CD1c-positive myeloid dendritic cell (primary cell): ENCODE measurements around the gene CCDC9.
A peak's percentile ranks its signal among the peaks of the same experiment; 100 is the strongest.
"Not testable (repeated sequence)": the region's sequence is repeated elsewhere in the genome, so short reads cannot be mapped to it uniquely, and the experiment has no call there.

Experiments used
- DNase-seq: peaks from one replicate; pipeline ENCODE4 v3.0.0-alpha.2; 2016; ENCODE audit errors: extremely low spot score

Gene CCDC9

DNA sequence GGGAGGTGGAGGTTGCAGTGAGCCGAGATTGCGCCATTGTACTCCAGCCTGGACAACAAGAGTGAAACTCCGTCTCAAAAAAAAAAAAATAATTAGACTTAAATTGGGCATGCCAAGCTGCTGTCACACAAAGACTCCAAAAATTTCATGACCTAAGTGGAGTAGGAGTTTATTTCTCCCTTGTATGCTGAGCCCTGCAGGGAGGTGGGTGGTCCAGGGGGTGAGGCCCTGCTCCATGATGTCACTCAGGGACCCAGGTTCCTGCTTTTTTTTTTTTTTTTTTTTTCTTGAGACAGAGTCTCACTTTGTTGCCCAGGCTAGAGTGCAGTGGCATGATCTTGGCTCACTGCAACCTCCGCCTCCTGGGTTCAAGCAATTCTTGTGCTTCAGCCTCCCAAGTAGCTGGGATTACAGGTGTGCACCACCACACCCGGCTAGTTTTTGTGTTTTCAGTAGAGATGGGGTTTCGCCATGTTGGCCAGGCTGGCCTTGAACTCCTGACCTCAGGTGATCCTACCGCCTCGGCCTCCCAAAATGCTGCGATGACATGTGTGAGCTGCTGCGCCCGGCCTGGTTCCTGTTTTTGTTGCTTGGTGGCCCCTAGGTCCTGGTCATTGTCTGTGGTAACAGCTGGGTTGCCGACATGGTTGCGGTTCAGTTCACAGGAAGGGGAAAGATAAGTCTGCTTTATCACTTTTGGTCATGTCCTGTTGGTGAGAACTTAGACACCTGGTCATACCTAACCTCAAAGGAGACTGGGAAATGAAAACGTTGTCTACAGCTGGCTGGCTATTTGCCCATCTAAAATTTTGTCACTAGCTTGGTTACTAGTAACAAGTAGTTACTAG, 5.8 kb downstream of the CCDC9 start:
- peak; percentile 33 for DNase-seq

DNA sequence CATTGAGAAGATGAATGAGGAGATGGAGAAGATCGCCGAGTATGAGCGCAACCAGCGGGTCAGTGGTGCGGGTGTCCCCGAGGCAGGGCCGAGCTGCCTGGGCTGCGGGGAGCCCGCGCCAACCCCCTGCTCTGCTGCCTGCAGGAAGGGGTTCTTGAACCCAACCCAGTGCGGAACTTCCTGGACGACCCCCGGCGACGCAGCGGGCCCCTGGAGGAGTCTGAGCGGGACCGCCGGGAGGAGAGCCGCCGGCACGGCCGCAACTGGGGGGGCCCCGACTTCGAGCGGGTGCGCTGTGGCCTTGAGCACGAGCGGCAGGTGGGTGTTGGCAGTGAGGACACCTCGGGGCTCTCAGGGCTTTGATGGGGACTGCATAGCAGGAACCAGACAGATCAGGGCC, 8.3 kb downstream of the CCDC9 start:
- no peak for DNase-seq

DNA sequence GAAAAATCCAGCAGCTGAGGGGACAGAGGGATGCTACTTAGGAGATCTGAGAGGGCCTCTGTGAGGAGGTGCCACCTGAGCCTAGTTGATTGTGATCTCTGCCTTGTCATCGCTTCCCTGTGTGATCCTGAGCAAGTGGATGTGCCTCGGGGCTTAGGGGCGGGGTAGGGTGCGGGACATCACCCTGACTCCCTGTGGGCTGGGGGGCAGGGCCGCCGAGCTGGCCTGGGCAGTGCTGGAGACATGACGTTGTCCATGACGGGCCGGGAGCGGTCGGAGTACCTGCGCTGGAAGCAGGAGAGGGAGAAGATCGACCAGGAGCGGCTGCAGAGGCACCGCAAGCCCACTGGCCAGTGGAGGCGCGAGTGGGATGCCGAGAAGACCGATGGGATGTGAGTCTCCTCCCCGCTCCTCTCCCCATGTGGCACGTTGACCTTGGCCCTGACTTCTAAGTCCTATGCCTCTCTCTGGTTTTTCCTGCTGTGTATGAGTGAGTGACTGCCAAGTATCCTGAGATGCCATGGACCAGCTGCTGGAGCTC, 10.1 kb downstream of the CCDC9 start:
- no peak for DNase-seq

DNA sequence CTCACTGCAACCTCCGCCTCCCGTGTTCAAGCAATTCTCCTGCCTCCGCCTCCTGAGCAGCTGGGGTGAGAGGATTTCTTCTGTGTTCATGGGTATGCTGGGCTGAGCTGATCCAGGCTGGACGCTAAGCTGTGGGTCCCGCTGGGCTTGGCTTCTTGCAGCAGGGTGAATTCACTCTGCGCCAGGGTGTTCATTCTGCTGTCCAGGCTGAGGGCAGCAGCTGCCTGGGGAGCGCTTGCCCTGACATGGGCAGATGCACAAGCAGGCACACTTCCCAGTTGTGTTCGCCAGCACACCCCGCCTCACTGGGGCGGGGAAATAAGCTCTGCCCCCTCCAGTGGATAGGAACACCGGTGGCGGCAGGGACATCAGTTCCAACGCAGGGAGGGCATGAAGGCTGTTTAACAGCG, 11.0 kb downstream of the CCDC9 start:
- no peak for DNase-seq

DNA sequence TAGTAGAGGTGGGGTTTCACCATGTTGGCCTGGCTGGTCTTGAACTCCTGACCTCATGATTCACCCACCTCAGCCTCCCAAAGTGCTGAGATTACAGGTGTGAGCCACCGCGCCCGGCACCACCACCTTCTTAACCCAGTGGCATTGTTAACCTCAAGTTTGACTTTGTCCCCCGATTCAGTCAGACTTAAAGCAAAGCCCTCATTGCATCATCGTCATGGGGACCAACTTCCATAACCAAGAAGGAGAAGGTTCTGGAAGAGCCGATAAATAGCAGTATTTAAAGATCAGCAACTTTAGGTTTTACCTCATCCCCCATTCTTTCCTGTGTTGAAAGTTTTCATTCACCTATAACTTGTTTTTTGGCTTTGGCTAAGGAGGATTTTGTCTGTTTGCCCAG, 11.7 kb downstream of the CCDC9 start:
- DNase-seq: no peak

DNA sequence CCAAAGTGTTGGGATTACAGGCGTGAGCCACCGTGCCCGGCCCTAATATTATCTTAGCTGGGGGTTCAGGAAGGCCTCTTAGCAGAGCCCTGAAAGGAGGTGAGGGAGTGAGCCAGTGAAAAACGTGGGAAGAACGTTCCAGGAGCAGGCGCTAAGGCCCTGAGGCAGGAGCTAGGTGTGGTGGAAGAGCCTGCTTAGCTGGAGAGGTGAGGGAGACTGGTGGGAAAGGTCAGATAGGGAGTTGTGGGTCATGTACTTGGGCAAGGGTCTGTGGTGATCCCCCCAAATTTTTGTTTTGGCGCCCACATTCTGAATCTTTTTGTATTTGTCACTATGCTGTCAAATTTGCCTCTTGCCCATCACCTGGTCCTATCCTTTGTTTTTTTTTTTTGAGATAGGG, 13.3 kb downstream of the CCDC9 start:
- DNase-seq: no peak

DNA sequence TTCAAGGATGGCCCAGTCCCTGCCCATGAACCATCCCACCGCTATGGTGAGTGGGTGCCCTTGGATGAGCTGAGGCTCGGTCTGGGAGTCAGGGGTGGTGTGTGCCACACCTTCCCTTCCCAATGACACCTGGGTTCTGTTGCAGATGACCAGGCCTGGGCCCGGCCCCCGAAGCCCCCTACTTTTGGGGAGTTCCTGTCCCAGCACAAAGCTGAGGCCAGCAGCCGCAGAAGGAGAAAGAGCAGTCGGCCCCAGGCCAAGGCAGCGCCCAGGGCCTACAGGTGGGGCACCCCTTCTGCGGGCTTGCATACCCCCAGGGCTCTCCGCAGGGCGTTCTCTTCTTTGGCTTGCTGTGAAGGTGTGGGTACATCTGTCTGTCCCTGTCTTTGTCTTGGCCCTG, 14.1 kb downstream of the CCDC9 start:
- no peak for DNase-seq

DNA sequence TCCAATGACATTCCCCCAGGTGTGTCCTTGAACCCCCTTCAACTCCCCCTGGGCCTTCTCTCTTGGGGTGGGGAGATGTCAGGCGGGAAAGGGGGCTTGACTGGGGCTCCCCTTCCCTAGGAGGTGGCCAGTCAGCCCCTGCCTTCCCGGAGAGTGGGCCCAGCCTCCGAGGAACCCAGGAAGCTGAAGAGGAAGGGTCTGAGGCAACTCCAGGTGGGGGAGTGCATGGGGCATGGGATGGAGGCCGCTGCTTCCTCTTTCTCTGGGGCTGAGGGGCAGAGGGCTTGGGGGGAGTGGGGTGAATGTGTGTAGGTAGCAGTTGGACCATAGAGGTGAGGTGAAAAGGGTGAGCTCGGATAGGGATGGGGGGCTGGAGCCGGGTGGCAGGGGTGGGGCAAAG, 15.6 kb downstream of the CCDC9 start:
- no peak for DNase-seq

DNA sequence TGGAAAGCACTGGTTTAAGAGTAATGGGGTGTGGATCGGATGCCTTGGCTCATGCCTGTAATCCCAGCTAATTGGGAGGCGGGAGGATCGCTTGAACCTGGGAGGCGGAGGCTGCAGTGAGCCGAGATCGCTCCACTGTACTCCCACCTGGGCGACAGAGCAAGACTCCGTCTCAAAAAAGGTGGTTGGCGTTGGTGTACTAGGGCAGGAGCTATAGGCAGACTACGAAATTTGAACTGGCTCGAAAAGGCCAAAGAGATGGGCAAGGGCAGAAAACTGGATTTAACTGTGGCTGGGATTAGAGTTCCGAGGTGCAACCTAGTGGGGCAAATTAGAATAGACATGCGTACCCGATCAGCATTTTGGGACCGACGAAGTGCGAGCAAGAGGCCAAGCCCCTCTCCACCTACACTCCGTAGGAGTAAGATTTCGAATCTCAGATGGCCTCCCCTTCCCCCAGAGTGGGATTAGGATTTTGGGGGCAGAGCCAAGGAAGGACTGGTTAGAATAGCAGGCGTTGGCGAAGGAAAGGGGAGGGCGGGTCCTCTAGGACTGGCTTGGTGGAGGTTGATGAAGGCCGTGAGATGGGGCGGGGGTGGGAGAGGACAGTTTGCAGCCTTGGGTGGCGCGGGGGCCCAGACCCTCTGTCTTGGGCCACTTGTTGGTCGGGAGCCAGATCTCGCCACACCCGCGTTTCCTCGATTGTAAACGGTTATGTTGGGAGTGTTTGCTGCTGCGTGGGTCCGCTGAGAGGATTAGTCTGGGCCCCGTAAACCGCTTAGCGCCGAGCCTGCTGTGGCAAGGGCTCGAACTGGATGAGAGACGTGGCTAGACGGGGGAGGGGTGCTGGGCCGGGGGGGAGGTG, 16.4 kb downstream of the CCDC9 start:
- no peak for DNase-seq

DNA sequence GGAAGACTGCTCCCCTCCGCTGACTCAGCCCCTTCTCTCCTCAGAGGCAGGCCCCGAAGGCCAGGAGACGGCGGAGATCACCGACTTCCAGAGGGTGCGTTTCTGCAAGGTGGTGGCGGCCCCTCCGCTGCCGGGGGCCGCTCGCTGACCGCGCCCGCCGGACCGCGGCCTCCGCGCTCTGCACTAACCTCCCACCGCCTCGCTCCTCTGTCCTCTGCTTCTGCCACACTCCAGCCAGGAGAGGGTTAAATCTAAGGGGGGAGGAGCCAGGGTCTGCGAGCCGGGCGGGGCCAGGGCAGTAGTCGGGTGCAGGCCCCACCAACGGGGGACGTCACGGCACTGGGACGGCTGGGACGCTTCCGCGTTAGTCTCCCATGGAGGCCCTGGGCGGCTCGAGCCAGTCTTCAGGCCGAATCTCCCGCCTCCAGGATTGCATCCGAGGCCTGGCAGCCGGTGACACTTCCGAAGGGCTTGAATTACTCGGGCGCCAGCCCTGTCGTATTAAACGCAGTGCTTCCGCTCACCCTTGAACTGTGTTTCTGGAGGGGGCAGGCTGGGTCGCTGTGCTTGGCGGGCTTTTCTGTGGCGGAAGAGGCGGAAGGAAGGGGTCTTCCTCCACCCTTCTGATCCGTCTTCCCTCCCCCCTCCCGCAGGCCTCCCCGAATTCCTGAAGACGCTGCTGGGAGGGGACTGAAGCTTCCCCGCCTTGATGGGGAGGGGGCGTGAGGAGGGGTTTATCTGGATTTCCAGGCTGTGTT, 17.2 kb downstream of the CCDC9 start:
- peak; percentile 94 for DNase-seq

DNA sequence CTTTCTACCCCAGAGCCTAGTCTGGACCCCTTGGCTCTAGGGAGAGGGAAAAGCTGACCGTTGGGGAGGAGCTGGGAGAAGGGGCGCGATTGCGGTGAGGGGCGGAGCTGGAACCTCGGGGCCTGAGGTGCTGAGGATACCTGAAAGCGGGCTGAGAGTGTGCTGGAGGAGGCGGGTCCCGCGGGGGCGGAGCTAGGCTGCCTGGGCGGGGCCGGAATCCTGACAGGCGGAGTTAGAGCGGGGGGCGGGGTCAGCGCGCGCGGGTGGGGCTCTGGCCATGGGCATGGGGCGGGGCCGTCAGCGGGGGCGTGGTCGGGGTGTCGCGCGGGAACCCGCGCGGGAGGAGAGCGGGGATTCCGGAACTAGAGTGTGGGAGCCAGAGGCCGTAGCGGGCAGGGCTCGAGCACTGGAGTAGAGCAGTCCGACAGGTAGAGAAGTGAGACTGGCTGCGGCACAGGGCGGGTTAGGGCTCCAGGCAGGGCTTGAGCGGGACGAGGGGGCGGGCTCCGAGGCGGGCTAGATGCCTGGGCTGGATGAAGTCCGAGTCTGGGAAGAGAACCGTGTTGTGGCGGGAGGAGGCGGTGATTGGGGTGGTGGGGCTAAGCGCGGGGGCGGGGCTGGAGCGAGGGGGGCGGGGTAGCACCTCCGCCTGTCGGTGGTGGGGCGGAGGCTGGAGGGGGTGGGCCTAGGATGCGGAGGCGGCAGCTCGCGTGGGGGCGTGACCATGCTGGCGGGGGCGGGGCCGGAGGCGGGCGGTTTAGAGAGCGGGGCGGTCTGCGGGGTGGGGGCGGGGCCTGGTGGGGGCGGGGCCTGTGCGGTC, 18.0 kb downstream of the CCDC9 start, which contains the start of gene INAFM1:
TSS of gene INAFM1 (plus strand) at position 815 of the 820 bp plus-strand sequence. CDS start 35 bp downstream, outside the sequence.
- DNase-seq: peak; percentile 98

DNA sequence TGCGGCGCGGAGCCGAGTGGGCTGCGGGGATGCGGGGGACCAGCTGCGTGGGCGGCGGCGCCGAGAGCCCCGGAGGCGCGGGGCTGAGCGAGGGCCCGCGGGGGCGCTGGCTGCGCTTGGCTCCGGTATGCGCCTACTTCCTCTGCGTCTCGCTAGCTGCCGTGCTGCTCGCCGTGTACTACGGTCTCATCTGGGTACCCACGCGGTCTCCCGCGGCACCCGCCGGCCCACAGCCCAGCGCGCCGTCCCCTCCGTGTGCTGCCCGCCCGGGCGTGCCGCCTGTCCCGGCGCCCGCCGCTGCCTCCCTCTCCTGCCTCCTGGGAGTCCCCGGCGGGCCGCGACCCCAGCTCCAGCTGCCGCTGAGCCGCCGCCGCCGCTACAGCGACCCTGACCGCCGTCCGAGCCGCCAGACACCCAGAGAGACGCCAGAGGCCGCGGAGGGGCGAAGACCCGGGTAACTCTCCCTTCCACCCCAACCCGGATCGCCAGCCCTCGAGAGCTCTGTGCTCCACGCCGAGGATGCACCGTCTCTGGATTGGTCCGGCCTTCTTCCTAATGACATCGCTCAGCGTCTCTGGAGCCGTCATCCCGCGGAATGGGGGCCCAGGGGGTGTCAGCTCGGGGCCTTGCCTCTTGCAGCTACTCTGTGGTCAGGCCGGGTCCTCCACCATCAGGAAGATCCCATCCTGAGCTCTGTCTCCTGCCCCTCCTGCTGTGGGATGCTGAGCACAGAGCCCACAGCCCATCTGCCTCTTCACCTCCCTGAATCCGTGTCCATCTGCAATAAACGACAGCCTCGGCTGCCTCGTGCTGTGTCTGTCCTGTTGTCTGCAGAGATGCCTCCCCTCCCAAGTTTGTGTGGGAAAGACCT, 18.8 kb downstream of the CCDC9 start:
- DNase-seq: peak; percentile 76

DNA sequence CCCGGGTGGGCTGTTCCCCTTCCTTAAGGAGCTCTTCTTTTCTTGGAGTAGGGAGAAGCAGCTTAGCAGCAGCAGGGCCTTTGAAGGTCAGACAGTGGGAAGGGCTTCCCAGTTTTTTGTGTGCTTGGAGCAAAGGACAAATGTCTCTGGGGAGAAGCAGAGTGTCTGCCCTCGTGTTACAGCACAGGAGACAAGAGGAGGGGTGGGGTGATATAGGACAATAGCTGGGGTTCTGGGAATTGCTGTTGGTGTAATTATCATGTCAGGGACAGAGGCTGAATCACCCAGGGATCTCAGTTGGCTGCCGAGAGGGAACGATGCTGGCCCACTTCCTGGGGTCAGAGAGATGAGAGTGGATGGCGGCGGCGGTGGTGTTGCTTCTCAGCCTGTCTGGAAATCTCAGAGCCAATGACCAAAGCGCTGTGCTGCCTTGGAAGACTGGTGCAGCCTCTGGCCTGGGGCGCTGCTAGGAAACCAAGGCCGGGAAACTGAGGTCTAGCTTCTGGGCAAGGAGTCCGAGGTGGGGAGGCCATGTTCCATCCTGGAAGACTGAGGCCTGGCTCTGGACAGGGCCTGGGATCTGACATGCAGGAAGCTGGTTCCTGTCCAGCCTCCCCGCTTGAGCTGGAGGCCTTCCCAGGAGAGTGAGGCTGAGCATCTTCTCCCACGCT, 19.6 kb downstream of the CCDC9 start:
- DNase-seq: no peak

DNA sequence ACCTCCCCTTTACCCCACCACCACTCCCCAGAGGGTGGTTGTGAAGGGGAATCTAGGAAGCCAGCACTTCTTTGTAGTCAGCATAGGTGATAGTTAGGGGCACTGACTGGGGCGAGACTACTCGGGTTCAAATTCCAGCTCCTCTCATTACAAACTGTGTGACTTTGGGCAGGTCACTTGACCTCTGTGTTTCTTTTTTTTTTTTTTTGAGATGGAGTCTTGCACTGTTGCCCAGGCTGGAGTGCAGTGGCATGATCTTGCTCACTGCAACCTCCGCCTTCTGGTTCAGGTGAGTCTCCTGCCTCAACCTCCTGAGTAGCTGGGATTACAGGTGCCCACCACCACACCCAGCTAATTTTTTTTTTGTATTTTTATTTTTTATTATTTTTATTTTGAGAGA, 20.2 kb downstream of the CCDC9 start:
- DNase-seq: not testable (repeated sequence)

DNA sequence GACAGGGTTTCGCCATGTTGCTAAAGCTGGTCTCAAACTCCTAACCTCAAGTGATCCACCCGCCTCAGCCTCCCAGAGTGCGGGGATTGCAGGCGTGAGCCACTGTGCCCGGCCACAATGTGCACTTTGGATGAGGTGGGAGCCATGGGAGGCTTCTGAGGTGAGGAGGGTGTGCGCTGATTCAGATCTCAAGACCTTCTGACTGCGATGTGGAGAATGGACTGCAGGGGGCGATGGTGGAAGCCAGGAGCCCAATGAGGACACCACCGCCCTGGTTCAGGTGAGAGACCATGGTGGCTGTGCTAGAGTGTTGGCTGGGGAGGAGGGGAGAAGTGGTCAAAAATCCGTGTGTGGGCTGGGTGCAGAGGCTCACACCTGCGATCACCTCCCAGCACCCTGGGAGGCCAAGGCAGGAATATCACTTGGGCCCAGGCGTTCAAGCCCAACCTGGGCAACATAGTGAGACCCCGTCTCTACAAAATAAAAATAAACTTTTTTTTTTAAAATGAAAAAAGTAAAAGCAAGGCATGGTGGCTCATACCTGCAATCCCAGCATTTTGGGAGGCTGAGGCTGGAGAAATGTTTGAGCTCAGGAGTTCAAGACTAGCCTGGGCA, 24.0 kb downstream of the CCDC9 start:
- DNase-seq: peak; percentile 34

DNA sequence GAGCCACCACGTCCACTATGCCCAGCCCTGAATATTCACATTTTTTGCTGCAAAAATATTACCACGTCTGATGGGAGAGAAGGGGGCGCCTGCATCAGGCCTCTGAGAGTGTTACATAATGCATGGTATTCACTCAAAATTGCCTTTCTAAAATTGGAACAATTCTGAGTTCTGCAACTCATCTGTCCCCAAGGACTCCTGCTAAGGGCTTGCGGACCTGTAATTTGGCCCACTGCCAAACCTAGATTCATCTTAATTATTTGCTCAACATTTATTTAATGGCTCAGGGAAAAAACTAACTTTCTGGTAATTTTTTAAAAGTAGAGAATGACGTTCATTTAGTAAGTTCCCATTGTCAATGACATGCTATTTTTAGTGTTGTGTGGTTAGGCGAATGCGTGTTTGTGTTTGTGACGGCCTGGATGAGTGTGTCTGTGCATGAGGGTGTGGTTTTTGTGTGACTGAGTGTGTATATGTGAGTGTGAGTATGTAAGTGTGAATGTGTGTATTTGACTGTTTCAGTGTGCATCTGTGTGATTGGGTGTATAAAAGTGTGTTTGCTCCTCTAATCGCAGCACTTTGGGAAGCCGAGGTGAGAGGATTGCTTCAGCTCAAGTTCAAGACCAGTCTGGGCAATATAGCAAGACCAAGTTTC, 27.2 kb downstream of the CCDC9 start:
- no peak for DNase-seq

DNA sequence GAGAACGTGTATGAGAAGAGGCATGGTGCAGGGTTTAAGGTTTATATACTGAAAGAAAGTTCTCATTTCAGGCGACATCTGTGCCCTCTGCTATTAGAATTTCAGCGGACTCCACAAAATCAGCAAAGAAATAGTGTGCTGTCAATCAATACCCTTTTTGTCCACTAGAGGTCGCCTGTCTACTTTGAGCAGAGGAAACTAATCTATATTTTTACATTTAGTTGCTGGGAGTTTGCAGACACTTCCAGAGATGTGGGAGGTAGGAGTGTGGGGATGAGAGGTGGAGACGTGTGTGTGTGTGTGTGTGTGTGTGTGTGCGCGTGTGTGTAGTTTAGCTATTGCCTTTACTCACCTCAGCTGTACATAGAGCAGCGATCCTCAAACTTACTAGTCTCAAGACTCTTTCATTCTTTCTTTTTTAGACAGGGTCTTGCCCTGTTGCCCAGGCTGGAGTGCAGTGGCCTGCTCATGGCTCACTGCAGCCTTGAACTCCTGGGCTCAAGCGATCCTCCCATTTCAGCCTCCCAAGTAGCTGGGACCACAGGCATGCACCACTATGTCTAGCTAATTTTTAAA, 28.1 kb downstream of the CCDC9 start:
- peak; percentile 78 for DNase-seq

DNA sequence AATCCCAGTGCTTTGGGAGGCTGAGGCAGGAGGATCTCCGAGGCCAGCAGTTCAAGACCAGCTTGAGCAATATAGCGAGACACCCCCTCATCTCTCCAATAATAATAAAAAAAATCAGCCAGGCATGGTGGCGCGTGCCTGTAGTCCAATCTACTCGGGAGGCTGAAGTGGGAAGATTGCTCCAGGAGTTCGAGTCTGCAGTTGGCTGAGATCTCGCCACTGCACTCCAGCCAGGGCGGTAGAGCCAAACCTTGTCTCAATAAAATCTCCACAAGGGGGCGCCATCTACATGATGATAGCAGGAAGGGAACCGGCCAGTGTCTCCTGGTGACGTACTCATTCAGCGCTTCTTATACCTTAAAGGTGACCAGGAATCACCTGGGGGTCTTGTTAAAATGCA, 39.7 kb downstream of the CCDC9 start:
- peak; percentile 91 for DNase-seq
